GM18867 (cell line): Measurements from ENCODE around the gene IL37.
"Not testable (repeated sequence)": the region's sequence is repeated elsewhere in the genome, so short reads cannot be mapped to it uniquely, and the experiment has no call there.

Experiments used
- ATAC-seq: cut with Tn5 transposase; IDR thresholded peaks from one replicate; pipeline ENCODE4 v1.9.1; 2021; ENCODE audit warnings: mild to moderate bottlenecking, moderate library complexity; ENCODE audit not compliant: unreplicated experiment

The IL37 gene

GRCh38 chr2:112920923-112921532 is 10.1 kb downstream of the IL37 start:
- ATAC-seq, result no peak

- ATAC-seq, result no peak
These were observed 11.0 kb downstream of the IL37 start for GRCh38 chr2:112921982-112922381.

- no peak for ATAC-seq
These were observed 12.4 kb downstream of the IL37 start for GRCh38 chr2:112923237-112923966.

GRCh38 chr2:112923967-112924338 is 13.0 kb downstream of the IL37 start:
- no peak for ATAC-seq

- no peak for ATAC-seq
These were observed 13.4 kb downstream of the IL37 start for GRCh38 chr2:112924360-112924759.

- no peak for ATAC-seq
These were observed 13.9 kb downstream of the IL37 start for GRCh38 chr2:112924821-112925220.

- no peak for ATAC-seq
These were observed 15.7 kb downstream of the IL37 start for GRCh38 chr2:112926707-112927106.

- ATAC-seq, result no peak
These were observed 16.8 kb downstream of the IL37 start for GRCh38 chr2:112927745-112928144.

- ATAC-seq, result no peak
These were observed 22.3 kb downstream of the IL37 start for GRCh38 chr2:112933261-112933660.

GRCh38 chr2:112934117-112934516 is 23.2 kb downstream of the IL37 start:
- ATAC-seq, result not testable (repeated sequence)

GRCh38 chr2:112936927-112937232 is 25.9 kb downstream of the IL37 start:
- no peak for ATAC-seq

- ATAC-seq, result no peak
These were observed 27.9 kb downstream of the IL37 start for GRCh38 chr2:112938904-112939303.

GRCh38 chr2:112939425-112939824 is 28.5 kb downstream of the IL37 start:
- no peak for ATAC-seq

- ATAC-seq, result no peak
These were observed 30.1 kb downstream of the IL37 start for GRCh38 chr2:112940859-112941625.

- peak; percentile 89 for ATAC-seq
These were observed 31.0 kb downstream of the IL37 start for GRCh38 chr2:112941753-112942653.

- ATAC-seq, result no peak
These were observed 31.7 kb downstream of the IL37 start for GRCh38 chr2:112942654-112943002.

GRCh38 chr2:112944971-112945370 is 34.0 kb downstream of the IL37 start:
- ATAC-seq, result no peak

- ATAC-seq, result no peak
These were observed 35.1 kb downstream of the IL37 start for GRCh38 chr2:112946086-112946485.

GRCh38 chr2:112947374-112947773 is 36.4 kb downstream of the IL37 start:
- no peak for ATAC-seq

GRCh38 chr2:112949456-112949855 is 38.5 kb downstream of the IL37 start:
- ATAC-seq, result no peak

GRCh38 chr2:112954364-112954763 is 43.4 kb downstream of the IL37 start:
- no peak for ATAC-seq
